Stimulated activated CD4-positive, alpha-beta T cell treated with anti-CD3 and anti-CD28 coated beads, Interleukin-4, amount 100 ng/mL, for 1 hour (primary cell): ENCODE measurements around the gene FBXL19.
"Not testable (repeated sequence)": the region's sequence is repeated elsewhere in the genome, so short reads cannot be mapped to it uniquely, and the experiment has no call there.

Experiments used
- DNase-seq: peaks from one replicate; pipeline ENCODE4 v3.0.0-alpha.2; 2020

Gene FBXL19, protein sequence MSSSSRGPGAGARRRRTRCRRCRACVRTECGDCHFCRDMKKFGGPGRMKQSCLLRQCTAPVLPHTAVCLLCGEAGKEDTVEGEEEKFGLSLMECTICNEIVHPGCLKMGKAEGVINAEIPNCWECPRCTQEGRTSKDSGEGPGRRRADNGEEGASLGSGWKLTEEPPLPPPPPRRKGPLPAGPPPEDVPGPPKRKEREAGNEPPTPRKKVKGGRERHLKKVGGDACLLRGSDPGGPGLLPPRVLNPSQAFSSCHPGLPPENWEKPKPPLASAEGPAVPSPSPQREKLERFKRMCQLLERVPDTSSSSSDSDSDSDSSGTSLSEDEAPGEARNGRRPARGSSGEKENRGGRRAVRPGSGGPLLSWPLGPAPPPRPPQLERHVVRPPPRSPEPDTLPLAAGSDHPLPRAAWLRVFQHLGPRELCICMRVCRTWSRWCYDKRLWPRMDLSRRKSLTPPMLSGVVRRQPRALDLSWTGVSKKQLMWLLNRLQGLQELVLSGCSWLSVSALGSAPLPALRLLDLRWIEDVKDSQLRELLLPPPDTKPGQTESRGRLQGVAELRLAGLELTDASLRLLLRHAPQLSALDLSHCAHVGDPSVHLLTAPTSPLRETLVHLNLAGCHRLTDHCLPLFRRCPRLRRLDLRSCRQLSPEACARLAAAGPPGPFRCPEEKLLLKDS

DNA sequence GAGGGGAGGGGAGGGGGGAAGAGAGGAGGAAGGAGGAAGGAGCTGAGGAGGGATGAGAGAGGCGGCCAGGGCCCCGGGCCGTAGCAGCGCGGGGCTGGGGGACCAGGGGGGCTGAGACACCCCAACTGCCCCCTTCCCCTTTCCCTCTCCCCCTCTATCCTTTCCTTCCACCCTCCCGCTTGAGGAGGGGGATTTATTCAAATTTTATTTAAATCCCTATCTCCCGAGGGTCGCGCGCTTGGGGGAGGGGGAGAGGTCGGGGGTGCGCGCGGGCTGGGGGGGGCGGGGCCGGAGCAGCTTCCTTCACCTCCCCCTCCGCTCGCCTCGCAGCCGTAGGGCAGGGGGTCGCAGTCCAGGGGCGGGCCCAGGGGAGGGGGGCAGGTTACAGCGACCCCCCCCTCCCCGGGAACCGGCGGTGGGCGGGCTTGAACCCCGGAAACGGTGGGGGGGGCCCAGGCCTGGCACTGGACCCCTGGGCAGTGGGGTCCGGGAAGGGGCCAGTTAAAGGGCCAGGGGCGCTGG is at the start of gene FBXL19:
FBXL19 (plus strand) TSS at position 19 of the 522 bp plus-strand sequence. CDS start 2,183 bp downstream, outside the sequence.
- peak; percentile 36 for DNase-seq

DNA sequence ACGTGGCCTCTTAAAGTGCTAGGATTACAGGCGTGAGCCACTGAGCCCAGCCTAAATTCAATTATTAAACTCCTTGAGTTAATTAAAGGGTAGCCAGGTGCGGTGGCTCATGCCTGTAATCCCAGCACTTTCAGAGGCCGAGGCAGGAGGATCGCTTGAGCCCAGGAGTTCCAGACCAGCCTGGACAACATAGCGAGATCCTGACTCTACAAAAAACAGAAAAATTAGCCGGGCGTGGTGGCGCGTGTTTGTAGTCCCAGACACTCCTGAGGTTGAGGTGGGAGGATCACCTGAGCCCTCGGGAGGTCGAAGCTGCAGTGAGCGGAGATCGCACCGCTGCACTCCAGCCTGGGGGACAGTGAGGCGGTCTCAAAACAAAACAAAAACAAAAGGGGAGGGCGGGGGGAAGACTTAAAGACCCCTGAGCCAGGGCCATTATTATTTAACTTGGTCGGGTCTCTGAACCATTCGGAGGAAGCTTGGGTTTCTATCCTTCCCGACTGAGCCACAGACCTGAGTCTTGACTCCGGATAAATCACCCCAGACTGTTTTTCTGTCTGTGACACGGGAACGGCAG is 49.0 kb upstream of the FBXL19 start:
- DNase-seq = no peak

DNA sequence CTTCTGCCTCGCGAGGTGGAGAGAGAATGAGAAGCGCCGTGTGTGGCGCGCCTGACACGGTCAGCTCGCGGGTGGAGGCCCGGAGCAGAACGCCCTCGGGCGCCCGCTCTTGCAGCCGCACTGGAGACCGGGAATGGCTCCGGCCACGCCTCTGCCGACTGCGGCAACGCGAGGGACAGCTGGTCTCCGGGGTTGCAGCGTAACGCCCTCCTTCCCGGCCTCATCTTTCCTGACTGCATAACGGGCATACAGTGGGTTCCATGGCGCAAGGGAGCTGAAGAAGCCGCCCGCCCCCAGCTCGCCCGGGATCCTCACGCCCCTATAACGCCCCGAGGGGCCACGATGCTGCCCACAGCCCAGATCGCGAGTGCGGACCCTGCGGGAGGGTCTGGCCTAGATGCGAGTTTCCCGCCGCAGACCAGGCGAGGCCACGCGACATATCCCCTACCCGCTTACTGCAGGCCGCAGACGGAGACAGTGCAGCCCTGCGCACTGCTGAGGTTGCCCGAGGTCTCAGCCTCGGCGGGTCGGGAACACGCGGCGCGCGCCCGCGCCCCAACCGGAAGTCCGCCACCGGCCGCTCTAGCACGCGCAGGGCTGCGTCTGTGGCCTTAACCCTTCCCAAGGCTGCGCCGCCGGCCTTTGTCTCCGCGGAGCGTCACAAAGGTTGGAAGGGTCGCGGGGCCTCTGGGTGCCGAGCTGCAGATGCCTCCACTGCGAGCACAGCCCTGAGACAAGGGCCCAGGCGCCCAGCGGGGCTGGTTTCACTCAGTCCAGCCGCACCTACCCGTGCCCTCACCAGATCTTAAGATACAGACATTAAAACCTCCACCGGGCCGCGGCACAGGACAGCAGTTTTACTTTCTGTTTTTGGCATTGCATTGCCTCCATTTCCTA is 48.3 kb upstream of the FBXL19 start:
- peak; percentile 91 for DNase-seq

DNA sequence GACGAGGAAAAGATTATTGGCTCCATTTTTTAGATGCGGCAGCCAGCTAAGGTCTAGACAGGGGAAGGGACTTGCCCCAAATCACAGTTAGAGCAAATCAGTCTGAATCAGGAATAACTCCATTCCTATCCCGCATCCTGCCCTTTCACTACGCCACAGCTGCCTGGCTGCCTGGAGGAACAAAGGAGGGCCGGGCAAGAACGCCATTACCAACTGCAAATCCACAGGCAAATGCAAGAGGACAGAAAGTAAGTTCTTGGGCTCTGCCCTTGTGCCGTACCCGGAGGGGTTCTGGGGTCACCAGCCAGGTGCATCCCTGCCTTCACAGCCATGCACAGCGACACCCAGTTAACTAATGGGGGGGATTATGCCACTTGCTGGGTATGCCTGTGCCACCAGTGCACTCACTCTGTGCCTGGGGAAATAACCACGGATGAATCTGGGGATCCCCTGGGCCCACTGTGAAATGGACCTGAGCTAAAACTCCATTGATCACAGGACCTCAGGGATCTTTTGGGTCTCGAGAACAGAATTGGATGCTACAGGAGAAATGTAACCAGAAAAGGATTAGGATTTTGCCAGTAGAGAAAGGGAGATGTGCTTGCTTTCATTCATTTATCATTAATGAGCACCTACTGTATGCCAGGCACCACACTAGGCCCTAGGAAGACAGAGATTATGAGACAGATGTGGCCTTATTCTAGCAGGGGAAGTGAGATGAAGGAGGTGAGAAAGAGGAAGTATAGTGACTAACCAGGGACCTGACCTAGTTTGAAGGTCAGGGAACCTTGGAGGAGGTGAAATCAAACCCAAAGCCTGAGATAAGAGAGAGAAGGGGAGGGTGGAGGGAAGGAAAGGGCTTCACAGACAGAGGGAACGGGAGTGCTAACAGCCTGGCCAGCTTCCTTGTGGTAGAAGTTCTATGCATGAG is 47.2 kb upstream of the FBXL19 start:
- DNase-seq = no peak

DNA sequence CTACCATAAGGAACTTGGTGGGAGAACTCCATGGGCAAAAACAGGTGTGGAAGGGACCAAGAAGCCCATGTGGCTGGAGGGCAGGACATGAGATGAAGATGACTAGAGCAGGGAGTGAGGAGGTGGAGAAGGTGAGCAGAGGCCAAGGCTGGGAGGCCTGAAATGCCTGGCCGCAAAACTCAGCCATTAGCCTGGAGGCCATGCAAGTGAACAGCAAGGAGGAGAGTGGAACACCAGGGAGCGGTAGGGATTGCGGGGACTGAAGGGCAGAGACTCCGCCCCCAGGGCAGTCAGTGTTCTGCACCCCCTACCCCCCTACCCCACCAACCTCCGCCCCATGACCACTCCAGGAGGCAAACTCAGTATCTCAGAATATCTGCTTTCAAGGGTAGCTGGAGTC is 46.5 kb upstream of the FBXL19 start:
- DNase-seq = no peak

DNA sequence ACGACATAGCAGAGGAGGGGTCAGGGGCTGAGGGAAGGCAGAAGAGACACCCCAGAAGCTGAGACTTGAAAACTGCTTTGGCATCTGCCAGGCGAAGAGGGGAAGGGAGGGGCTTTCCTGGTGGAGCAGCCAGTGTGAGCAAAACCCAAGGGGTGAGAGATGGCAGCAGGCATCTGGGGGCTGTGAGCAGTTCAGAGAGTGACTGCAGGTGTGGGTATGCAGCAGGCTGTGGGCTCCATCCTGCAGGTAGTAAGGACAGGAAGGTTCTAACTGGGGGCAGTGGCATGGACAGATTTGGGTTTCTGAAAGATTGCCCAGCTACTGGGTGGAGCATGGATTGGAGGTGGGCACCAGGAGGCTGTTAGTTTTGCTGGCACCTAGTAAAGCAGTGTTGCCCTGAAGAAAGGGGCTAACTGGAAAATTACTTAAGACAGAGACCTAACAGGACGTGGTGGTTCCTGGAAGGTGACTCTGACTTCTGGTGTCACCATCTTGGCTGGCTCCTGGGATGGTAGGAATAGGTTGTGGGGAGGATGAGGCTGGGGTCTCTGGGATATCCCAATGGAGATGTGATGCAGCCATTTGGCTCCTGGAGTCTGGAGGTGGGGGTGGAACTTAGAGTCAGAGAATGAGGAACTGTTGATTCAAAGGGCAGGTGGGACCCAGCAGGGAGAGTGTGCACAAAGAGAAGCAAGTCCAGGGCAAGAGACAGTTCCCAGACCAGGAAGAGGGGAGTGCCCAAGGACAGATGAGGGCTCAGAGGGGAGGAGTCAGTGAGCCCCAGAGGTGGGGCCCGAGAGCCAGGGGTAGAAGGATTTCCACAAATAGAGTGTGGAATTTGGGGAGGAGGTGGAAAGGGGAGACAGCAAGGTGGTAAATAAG is 40.7 kb upstream of the FBXL19 start:
- no peak for DNase-seq

DNA sequence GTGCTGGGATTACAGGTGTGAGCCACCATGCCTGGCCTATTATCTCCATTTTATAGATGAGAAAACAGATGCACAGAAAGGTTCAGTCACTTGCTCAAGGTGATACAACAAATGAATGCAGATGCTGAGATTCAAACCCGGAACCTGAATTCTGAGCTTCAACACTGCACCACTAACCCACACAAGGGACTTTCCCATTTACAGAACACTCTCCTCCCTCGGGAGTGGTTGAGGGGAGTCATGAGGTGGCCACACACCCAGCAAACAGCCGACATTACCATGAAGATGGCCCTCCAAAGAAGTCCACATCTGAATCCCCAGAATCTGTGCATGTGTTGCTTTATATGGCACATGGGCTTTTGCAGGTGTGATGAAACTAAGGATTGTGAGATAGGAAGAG is 38.6 kb upstream of the FBXL19 start:
- no peak for DNase-seq

DNA sequence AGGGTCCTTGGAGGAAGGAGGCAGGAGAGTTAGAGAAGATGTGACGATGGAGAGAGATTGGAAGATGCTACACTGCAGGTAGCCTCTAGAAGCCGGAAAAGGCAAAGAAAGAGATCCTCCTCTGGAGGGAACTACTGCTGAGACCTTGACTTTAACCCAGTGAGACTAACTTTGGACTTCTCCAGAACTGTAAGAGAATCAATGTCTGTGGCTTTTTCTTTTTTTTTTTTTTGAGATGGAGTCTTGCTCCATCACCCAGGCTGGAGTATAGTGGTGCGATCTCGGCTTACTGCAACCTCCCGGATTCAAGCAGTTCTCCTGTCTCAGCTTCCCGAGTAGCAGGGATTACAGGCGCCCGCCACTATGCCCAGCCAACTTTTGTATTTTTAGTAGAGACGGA is 38.2 kb upstream of the FBXL19 start:
- no peak for DNase-seq

DNA sequence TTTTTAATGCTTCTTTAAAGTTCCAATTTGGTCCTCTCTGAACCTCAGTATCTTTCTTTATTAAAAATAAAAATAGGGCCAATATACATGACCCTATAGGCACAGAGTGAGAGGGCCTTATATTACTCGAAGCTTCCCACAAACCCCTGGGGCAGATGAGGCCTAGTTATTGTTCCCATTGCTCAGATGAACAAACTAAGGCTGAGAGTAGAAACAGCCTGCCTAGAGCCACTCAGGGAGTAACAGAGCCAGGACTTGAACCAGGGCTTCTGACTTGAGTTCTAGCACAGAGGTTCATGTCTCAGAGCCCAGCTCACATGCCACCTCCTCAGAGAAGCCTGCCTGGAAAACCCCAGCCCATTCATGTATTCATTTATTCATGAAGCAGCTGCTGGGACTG is 37.2 kb upstream of the FBXL19 start:
- DNase-seq = no peak

DNA sequence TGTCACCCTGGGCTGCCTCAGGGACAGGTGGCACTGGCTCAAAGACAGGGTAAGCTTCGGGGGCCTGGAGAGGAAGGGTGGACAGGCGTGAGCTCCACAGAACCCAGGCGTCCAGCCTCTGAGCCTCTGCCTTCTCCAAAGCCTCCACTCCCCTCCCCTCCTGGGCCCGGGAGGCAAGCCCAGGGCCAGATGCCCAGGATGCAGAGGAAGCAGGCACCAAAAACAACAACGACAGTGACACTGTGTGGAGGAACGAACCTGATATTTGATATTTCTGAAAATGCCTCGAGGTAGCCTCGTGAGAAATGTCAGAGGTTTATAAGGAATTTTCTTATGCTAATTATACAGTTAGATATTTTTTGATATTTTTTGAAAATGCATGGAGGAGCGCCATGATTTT is 35.4 kb upstream of the FBXL19 start:
- no peak for DNase-seq

DNA sequence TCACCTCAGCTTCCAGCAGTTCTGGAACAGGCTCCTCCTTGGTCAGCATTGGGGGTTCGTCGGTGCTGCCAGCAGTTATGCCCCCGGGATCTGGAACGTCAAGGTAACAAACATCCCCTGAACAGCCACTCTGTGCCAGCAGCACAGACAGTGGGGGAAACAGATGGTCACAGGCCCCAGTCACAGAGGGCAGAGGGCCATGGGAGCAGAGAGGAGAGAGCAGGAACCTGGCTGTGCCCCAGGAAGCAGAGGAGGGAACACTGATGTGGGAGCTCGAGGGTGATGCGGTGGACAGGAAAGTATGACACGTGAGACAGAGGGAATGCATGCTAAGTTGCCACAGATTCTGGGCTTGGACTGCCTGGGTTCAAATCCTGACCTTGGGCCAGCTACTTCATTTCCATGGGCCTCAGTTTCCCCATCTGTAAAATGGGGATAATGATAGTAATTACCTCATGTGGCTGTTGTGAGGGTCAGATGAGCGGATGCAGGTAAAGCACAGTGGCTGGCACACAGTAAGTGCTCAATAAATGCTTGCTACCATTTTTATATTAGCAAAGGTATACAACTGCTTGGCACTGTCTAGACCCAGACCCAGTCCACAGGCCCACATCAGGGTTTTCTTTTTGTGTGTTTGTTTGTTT is 34.4 kb upstream of the FBXL19 start:
- no peak for DNase-seq

DNA sequence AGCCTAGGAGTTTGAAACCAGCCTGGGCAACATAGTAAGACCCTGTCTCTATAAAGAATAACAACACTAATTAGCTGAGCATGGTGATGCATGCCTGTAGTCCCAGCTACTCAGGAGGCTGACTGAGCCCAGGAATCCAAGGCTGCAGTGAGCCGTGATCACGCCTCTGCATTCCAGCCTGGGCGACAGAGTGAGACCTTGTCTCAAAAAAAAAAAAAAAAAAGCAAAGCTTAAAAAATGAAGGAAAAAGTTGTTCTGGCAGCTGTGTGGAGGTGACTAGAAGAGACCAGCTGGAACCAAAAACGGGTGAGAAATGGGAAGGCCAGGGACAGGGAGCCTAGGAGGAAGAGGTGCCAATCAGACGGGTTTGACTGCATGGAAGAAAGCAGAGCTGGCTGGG is 33.7 kb upstream of the FBXL19 start:
- DNase-seq = no peak

DNA sequence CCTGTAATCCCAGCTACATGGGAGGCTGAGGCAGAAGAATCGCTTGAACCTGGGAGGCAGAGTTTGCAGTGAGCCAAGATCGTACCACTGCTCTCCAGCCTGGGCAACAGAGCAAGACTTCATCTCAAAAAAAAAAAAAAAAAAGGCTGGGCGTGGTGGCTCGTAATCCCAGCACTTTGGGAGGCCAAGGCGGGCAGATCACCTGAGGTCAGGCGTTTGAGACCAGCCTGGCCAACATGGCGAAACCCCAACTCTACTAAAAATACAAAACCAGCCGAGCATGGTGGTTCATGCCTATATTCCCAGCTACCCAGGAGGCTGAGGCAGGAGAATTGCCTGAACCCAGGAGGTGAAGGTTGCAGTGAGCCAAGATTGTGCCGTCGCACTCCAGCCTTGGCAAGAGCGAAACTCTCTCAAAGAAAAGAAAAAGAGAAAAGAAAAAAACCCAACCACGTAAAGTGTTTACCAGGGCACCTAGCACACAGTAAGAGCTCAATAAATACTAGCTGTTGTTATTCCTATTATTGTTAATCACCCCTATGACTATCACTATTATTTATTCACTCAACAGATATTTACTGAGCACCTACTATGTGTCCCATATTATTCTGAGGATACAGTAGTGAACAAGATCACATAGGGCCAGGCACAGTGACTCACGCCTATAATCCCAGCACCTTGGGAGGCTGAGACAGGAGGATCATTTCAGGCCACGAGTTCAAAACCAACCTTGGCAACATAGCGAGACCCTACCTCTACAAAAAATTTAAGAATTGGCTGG is 32.1 kb upstream of the FBXL19 start:
- not testable (repeated sequence) for DNase-seq

DNA sequence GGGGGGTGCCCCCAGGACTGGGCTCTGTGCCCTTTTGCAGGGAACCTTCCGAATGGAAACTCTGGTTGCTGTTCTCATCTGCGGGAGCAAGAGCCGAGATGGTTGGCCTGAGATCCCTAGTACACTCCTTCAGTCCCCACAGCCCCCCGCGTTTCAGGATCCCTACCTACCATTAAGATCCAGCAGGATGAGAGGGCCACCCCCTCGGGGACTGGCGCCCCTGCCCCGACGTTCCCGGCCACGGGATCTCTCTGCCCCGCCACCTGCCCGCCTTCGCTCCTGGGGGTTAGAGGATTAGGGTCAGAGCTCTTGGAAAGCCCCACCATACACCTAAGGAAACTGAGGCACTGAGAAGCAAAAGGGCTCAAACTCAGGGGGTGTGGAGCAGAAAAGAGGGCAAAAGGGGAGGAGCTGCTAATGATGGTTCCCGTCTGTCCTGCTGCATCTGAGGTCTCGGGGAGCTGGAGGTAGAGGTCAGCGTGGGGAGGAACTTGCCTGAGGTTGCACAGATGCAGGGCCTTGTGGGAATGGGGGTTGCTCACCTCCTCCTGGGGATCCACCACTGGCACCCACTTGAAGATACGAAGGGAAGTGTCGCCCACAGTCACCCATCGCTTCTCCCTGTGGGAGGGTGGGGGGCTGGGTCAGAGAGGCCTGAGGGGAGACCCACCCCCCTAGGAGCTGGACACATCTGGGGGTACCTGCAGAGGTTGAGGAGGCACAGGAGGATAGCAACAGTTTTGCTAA is 30.5 kb upstream of the FBXL19 start:
- no peak for DNase-seq

DNA sequence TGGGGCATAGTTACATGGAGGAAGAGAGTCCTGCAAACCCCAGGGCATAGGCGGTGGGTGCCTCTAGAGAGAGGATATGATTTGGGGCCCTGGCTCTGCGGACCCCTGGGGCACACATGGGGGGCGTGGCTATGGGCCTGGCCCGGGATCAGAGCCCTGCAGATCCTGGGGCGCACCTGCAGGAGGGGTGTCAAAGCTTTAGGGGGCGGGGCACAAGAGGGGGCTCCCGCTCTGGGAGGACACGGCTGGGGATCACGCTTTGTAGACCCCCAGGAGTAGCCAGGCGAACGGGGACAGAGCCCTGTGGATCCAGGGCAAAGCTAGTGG is 30.0 kb upstream of the FBXL19 start:
- no peak for DNase-seq

DNA sequence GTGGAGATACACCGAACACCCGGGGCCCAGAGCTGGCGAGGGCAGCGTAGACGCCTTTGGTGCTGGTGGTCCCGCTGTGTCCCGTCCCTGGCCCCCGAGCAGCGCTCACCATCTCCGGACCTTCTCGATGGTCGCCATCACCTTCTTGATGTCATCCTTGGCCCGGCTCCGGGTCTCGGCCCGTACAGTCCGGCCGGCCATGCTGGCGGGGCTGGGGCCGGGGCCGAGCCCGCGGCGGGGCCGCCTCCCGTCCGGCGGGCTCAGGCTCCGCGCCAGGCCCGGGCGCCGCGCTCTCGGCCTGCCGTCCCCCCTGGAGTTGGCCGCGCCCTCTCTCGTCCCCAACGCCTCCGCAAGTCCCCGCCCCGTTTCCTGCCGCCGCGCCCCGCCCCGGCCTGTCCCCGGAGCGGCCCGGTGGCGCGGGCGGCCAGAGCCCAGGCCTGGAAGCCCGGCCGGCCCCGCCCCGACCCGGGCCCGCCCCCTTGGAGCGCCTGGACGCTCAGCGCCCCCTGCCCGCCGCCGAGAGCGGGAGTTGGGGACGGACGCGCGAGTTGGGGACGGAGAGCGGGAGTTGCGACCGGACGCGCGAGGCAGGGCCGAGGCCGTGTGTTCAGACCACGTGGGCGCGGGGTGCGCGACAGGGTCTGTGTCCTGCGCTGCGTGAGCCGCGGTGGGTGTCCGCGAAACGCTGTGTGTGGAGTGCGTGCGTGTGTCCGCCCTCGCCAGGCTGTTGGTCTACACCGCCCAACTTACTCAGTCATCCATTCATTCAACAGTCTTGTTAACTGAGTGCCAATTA is 29.4 kb upstream of the FBXL19 start, which contains the start of gene BCL7C:
BCL7C (minus strand) TSS at position 334 of the 796 bp plus-strand sequence; CDS start at position 201, 133 bp downstream.
- peak; percentile 84 for DNase-seq

DNA sequence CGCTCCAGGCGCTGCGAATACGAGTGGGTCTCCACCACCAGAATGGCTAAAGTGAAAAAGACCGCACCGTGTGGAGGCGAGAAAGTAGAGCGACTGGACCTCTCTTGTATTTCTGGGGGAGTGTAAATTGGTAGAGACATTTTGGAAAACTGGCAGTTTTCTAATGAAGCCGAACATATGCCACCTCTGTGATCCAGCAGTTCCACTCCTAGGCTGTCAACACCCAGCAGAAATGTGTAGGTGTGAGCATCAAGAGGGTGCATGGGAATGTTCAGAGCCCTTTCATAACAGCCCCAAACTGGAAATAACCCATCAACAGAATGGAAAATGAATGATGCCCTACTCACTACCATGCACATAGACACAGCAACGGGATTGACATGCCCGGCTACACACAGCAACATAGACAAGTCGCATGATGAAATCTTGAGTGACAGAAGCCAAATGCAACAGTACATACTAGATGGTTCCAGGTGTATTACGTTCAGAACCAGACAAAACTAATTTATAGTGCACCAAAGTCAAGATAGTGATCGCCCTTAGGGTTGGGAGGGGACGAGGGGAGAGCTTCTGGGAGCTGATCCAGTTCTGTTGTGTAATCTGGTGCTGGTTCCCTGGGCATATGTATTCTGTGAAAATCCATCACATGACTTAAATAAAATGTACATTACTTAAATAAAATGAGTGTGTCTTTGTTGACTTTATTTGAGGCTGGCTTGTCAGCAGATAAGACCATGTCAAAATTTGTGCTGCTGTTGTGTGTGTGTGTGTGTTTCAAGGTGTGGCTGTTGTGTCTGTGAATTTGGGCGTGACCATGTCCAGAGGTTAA is 28.6 kb upstream of the FBXL19 start:
- no peak for DNase-seq
